Endodermal cell (in vitro differentiated cells): ENCODE measurements around the gene PPIE. TPM values are rescaled to one million over a fixed set of nuclear protein-coding genes. Genes with fewer than 3 reads are reported as not detected.
"Not testable (repeated sequence)": the region's sequence is repeated elsewhere in the genome, so short reads cannot be mapped to it uniquely, and the experiment has no call there.

ENCODE experiments used
- DNase-seq: peaks from one replicate; pipeline ENCODE4 v3.0.0-alpha.2; 2017
- H3K27ac ChIP-seq: 2 replicates; pipeline ENCODE4 v1.5.1; 2013; ENCODE audit warnings: mild to moderate bottlenecking, low read depth, low read length, moderate library complexity
- H3K27me3 ChIP-seq: 2 replicates; pipeline ENCODE4 v1.6.1; 2013; ENCODE audit warnings: mild to moderate bottlenecking, low read length, moderate library complexity; ENCODE audit not compliant: insufficient read depth, control insufficient read depth, poor library complexity, severe bottlenecking
- H3K36me3 ChIP-seq: 2 replicates; pipeline ENCODE4 v1.7.0; 2013; ENCODE audit warnings: mild to moderate bottlenecking, low read length, moderate library complexity; ENCODE audit not compliant: control insufficient read depth, insufficient read depth
- H3K4me1 ChIP-seq: one replicate; pipeline ENCODE4 v1.7.0; 2013; ENCODE audit warnings: low read length; ENCODE audit not compliant: control insufficient read depth, insufficient read depth
- H3K4me3 ChIP-seq: 2 replicates; pipeline ENCODE4 v1.5.1; 2013; ENCODE audit warnings: mild to moderate bottlenecking, low read length, moderate library complexity
- H3K9ac ChIP-seq: 2 replicates; pipeline ENCODE4 v1.6.1; 2013; ENCODE audit warnings: mild to moderate bottlenecking, low read length, moderate library complexity; ENCODE audit not compliant: poor library complexity, severe bottlenecking; ENCODE audit errors: extremely low read depth
- H3K9me3 ChIP-seq: 2 replicates; pipeline ENCODE4 v1.6.1; 2013; ENCODE audit warnings: mild to moderate bottlenecking, low read length, moderate library complexity; ENCODE audit not compliant: control insufficient read depth
- H3K27ac Mint-ChIP-seq: 2 replicates; pipeline ENCODE4 v1.8.0; 2020; ENCODE audit warnings: mixed read lengths
- H3K27me3 Mint-ChIP-seq: 2 replicates; pipeline ENCODE4 v1.8.0; 2021; ENCODE audit warnings: mild to moderate bottlenecking, mixed read lengths; ENCODE audit not compliant: insufficient read depth
- H3K36me3 Mint-ChIP-seq: 2 replicates; pipeline ENCODE4 v1.8.0; 2020; ENCODE audit warnings: low read depth, mixed read lengths
- H3K4me1 Mint-ChIP-seq: 2 replicates; pipeline ENCODE4 v1.8.0; 2020; ENCODE audit warnings: mixed read lengths
- H3K4me3 Mint-ChIP-seq: 2 replicates; pipeline ENCODE4 v1.8.0; 2020; ENCODE audit warnings: mild to moderate bottlenecking, moderate library complexity, mixed read lengths
- H3K9me3 Mint-ChIP-seq: 2 replicates; pipeline ENCODE4 v1.8.0; 2020; ENCODE audit warnings: mild to moderate bottlenecking, mixed read lengths
- CTCF ChIP-seq: fragments of 200-600 bp; sonication (generic); conservative IDR thresholded peaks from 2 replicates; pipeline ENCODE4 v1.5.0; 2021; ENCODE audit warnings: antibody characterized with exemption, mild to moderate bottlenecking
- WGBS, 2 experiments: methylation state at CpG; one replicate each; pipeline versions ENCODE4 v1.1.5 to v1.1.7; 2013; ENCODE audit warnings: missing lambda C conversion rate in 2 of 2, mixed read lengths in 1 of 2; ENCODE audit not compliant: insufficient coverage in 1 of 2, insufficient read length in 1 of 2; 5-methylcytosine and 5-hydroxymethylcytosine counted together
- total RNA-seq, 2 donors: library from RNA; stranded (reverse); fragmentation: NEBNext Ultra II Directional in 1 of 2; extraction: Animal tissue kit (Norgen Biotek cat#: 25700) in 1 of 2; gene quantifications; 2 replicates in 1 of 2; 3 replicates in 1 of 2; pipeline ENCODE4 v1.2.1, GENCODE V29; 2021

PPIE gene
- total RNA-seq, 2 donors from 2014 or later = 39.5 to 59.4 TPM

- Mint-ChIP-seq H3K36me3 (no peaks in the 10 kb centered on the region), H3K27ac (no peak overlapping the region), H3K4me1 (no peaks in the 10 kb centered on the region), H3K27me3 (peaks cover 43% of the 10 kb centered on the region), H3K9me3 (no peaks in the 10 kb centered on the region), H3K4me3 (no peak overlapping the region)
- TF ChIP-seq CTCF = no peak
- H3K4me3 ChIP-seq = no peak overlapping the region
- no peak overlapping the region for H3K9ac ChIP-seq
- no peak for DNase-seq
- peaks cover 23% of the 10 kb centered on the region for H3K27me3 ChIP-seq
- H3K36me3 ChIP-seq = no peaks in the 10 kb centered on the region
- H3K4me1 ChIP-seq = no peaks in the 10 kb centered on the region
- H3K27ac ChIP-seq = no peak overlapping the region
- 92 to 95% methylated on average over 9 to 12 of the region's 12 CpGs for WGBS, 2 experiments
- no peaks in the 10 kb centered on the region for H3K9me3 ChIP-seq
Observed at GRCh38 chr1:39776400-39776713, 37.7 kb downstream of the PPIE start.

GRCh38 chr1:39776886-39777285, 38.2 kb downstream of the PPIE start:
- H3K27me3 Mint-ChIP-seq = peaks cover 48% of the 10 kb centered on the region
- H3K36me3 Mint-ChIP-seq = no peaks in the 10 kb centered on the region
- no peak for TF ChIP-seq CTCF
- Histone ChIP-seq H3K9ac (no peak overlapping the region), H3K27me3 (peaks cover 28% of the 10 kb centered on the region), H3K4me3 (no peak overlapping the region), H3K36me3 (no peaks in the 10 kb centered on the region), H3K27ac (no peak overlapping the region), H3K9me3 (no peaks in the 10 kb centered on the region), H3K4me1 (no peaks in the 10 kb centered on the region)
- no peak overlapping the region for H3K27ac Mint-ChIP-seq
- 93 to 94% methylated on average over 2 to 4 of the region's 4 CpGs for WGBS, 2 experiments
- DNase-seq = no peak
- no peaks in the 10 kb centered on the region for H3K4me1 Mint-ChIP-seq
- H3K4me3 Mint-ChIP-seq = no peak overlapping the region
- no peaks in the 10 kb centered on the region for H3K9me3 Mint-ChIP-seq

- H3K27me3 Mint-ChIP-seq = peaks cover 52% of the 10 kb centered on the region
- Histone ChIP-seq H3K4me1 (no peaks in the 10 kb centered on the region), H3K36me3 (no peaks in the 10 kb centered on the region), H3K27ac (no peak overlapping the region), H3K4me3 (no peak overlapping the region), H3K9me3 (no peaks in the 10 kb centered on the region), H3K27me3 (peaks cover 32% of the 10 kb centered on the region), H3K9ac (no peak overlapping the region)
- no peaks in the 10 kb centered on the region for H3K36me3 Mint-ChIP-seq
- TF ChIP-seq CTCF = no peak
- no peak overlapping the region for H3K4me3 Mint-ChIP-seq
- no peaks in the 10 kb centered on the region for H3K9me3 Mint-ChIP-seq
- 88 to 96% methylated on average over 4 of the region's 4 CpGs for WGBS, 2 experiments
- DNase-seq = no peak
- H3K27ac Mint-ChIP-seq = no peak overlapping the region
- no peaks in the 10 kb centered on the region for H3K4me1 Mint-ChIP-seq
Observed at GRCh38 chr1:39777306-39777705, 38.6 kb downstream of the PPIE start.

- H3K36me3 Mint-ChIP-seq, H3K4me3 ChIP-seq, DNase-seq, H3K9me3 Mint-ChIP-seq, H3K9me3 ChIP-seq, H3K4me1 ChIP-seq, H3K27ac Mint-ChIP-seq, H3K4me3 Mint-ChIP-seq, H3K36me3 ChIP-seq, H3K4me1 Mint-ChIP-seq, H3K9ac ChIP-seq, H3K27ac ChIP-seq: not testable (repeated sequence)
- H3K27me3 ChIP-seq = peaks cover 35% of the 10 kb centered on the region
- 97 to 98% methylated on average over 8 to 13 of the region's 17 CpGs for WGBS, 2 experiments
- peaks cover 58% of the 10 kb centered on the region for H3K27me3 Mint-ChIP-seq
Observed at GRCh38 chr1:39777896-39778295, 39.2 kb downstream of the PPIE start.

DNA sequence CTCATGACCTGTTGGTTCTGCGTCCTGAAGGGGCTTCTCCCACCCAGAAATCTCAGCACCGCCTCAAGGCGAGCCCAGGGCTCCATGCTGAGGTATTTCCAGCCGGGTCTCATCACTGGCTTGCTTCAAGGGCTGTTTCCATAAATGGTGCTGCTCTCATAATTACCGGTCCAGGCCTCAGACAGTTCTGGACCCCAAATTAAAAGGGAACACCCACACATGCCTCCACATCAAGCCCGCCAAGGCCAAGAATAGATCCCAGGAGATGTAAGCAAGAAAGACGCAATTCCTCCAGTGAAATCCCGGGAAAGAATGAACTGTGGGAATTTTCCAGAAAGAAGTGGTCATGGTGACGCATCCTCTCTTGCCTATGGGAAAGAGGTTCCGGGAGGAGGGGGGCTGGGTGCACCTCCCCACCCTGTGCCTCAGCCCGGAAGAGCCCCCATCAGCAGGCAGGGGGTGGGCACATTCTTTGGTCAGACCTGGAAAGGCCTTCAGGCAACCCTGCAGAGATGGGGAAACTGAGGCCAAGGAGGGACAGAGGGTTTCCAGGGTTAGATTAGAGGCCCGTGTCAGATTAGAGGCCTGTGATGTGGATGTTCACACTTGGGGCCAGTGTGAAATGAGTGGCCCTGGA, 39.9 kb downstream of the PPIE start:
- H3K36me3 ChIP-seq, H3K4me1 Mint-ChIP-seq, H3K9me3 ChIP-seq, H3K27ac ChIP-seq, H3K27ac Mint-ChIP-seq, H3K4me3 ChIP-seq, H3K9me3 Mint-ChIP-seq, H3K9ac ChIP-seq, H3K4me3 Mint-ChIP-seq, H3K36me3 Mint-ChIP-seq, DNase-seq, H3K4me1 ChIP-seq: not testable (repeated sequence)
- WGBS, 2 experiments = 92 to 95% methylated on average over 3 to 10 of the region's 12 CpGs
- peaks cover 42% of the 10 kb centered on the region for H3K27me3 ChIP-seq
- peaks cover 65% of the 10 kb centered on the region for H3K27me3 Mint-ChIP-seq
